ENCODE data around the gene CETP. TPM values are rescaled to one million over a fixed set of nuclear protein-coding genes. Genes with fewer than 3 reads are reported as not detected.

Gene CETP
- polyA plus RNA-seq, 1 experiment: 0.09 TPM

DNA sequence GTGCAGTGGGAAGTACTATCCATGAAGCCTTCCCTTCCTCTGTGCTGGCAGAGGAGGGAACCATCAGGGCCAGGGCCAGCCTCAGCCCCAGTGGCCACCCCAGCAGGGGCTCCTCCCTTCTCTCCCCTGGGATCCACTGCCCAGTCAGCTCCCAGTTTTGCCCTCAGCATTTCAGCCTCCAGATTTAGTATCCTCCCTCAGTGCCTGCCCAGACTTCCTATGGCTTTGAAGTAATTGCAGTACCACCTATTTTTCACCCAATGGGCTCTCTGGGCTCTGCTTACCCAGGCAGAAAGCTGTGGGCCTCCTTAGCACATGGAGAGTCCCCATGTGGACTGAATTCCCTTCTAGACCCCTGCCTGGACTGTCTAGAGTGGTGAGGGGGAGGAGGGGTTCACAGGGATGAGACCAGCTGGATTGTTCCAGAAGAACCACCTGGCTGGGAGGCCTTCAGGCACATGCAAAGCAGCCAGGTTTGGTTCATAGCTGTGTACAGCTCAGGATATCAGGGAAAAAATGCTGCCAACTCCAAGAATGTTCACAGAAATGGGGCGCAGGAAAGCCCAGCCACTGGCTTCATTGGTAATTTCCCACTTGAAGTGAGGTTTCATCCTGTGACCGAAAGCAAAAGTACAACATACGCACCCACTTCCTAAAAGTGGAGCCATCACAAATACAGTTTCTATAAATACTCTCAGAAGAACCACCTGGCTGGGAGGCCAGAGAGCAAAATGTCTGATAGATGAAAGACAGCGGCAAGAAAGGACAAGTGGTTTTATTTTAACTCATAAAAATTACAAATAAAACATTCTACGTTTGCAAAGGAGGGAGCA, 45.0 kb upstream of the CETP start:
- TF ChIP-seq, protein P1, sequence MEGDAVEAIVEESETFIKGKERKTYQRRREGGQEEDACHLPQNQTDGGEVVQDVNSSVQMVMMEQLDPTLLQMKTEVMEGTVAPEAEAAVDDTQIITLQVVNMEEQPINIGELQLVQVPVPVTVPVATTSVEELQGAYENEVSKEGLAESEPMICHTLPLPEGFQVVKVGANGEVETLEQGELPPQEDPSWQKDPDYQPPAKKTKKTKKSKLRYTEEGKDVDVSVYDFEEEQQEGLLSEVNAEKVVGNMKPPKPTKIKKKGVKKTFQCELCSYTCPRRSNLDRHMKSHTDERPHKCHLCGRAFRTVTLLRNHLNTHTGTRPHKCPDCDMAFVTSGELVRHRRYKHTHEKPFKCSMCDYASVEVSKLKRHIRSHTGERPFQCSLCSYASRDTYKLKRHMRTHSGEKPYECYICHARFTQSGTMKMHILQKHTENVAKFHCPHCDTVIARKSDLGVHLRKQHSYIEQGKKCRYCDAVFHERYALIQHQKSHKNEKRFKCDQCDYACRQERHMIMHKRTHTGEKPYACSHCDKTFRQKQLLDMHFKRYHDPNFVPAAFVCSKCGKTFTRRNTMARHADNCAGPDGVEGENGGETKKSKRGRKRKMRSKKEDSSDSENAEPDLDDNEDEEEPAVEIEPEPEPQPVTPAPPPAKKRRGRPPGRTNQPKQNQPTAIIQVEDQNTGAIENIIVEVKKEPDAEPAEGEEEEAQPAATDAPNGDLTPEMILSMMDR (IDR thresholded peaks at IDR 0.05; ENCODE audit: low read depth, low read length): no peak
- no peak for DNase-seq (ENCODE audit: low read depth, low spot score)
- H3K27me3 ChIP-seq (ENCODE audit: control insufficient read depth, insufficient read depth, low read length): peaks cover 2% of the 10 kb centered on the region
- no peak overlapping the region for H3K4me3 ChIP-seq (ENCODE audit: low read depth, low read length)
- H3K9me3 ChIP-seq (ENCODE audit: control insufficient read depth, insufficient read depth, low read length): no peaks in the 10 kb centered on the region; the same call in 1 of the 2 replicates
- CTCF ChIA-PET: no interaction called here
- H3K27ac ChIP-seq (ENCODE audit: low read depth, low read length): no peak overlapping the region
- POLR2A ChIA-PET: interaction anchor here (0.6 kb wide), 1 partner anchor 14 kb away, joined by 3 read pairs; no protein-coding TSS in a partner anchor

DNA sequence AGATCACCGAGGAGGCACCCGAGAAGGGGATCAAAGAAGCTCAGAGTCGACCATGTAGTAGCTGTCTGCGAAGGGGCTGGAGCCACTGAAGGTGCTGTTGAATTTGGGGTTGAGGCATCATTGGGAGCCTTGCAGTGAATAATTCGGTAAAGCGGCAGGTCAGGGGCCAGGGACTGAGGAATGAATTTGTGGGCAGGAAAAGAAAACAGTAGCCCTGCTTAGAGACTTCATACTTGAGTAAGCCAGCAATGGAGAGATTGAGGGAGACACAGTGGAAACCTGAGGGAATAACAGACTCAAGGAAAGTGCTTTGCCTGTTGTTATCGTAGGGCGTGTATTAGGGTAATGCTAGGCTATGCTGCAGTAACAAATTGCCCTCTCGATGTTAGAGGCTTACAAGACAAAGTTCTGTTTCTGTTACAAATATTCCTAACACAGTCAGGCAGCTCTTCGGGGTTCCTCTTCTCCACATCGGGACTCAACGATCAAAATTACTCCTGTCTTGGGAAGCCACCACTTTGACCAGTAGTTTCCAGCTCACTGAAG, 43.2 kb upstream of the CETP start:
- POLR2A ChIA-PET: interaction anchor here (0.9 kb wide), 1 partner anchor 13 kb away, joined by 3 read pairs; no protein-coding TSS in a partner anchor
- DNase-seq (ENCODE audit: low read depth, low spot score): no peak
- Histone ChIP-seq H3K27me3 (ENCODE audit: control insufficient read depth, insufficient read depth, low read length) (peaks cover 2% of the 10 kb centered on the region), H3K9me3 (ENCODE audit: control insufficient read depth, insufficient read depth, low read length) (no peaks in the 10 kb centered on the region; the same call in 1 of the 2 replicates), H3K27ac (ENCODE audit: low read depth, low read length) (no peak overlapping the region), H3K4me3 (ENCODE audit: low read depth, low read length) (no peak overlapping the region)
- CTCF ChIA-PET: no interaction called here
- TF ChIP-seq, protein P1 (IDR thresholded peaks at IDR 0.05; ENCODE audit: low read depth, low read length): no peak

DNA sequence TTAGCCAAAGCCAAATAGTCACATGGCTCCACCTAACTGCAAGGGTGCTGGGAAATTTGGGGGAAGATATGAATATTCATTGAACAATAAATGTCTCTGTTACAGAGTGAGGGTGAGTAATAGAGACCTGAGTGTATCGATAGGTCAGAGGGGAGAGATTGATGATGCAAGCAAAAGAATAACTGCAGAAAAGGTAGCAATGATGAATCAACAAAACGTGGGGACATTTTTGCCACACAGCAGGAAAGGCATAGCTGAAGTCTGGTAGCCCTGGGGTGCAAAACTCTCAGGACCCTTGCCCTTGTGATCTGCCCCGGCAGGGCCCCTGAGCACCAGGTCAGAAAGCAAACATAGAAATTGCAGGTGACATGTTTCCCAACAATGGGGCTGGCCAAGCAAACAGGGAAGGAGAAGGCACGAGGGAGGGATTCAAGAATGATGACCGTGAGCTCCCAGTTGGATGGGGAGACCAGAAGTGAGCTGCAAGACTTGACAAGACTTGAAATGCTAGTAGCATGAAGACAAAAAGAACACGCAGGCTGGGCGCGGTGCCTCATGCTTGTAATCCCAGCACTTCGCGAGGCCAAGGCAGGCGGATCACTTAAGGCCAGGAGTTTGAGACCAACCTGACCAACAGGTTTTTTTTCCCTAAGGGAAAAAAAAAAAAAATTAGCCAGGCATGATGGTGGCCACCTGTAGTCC, 42.5 kb upstream of the CETP start:
- H3K27ac ChIP-seq (ENCODE audit: low read depth, low read length): no peak overlapping the region
- no peaks in the 10 kb centered on the region; the same call in 1 of the 2 replicates for H3K9me3 ChIP-seq (ENCODE audit: control insufficient read depth, insufficient read depth, low read length)
- DNase-seq (ENCODE audit: low read depth, low spot score): no peak
- TF ChIP-seq, protein P1 (IDR thresholded peaks at IDR 0.05; ENCODE audit: low read depth, low read length): no peak
- no peak overlapping the region for H3K4me3 ChIP-seq (ENCODE audit: low read depth, low read length)
- H3K27me3 ChIP-seq (ENCODE audit: control insufficient read depth, insufficient read depth, low read length): peaks cover 2% of the 10 kb centered on the region
- CTCF ChIA-PET: no interaction called here
- POLR2A ChIA-PET: no interaction called here

DNA sequence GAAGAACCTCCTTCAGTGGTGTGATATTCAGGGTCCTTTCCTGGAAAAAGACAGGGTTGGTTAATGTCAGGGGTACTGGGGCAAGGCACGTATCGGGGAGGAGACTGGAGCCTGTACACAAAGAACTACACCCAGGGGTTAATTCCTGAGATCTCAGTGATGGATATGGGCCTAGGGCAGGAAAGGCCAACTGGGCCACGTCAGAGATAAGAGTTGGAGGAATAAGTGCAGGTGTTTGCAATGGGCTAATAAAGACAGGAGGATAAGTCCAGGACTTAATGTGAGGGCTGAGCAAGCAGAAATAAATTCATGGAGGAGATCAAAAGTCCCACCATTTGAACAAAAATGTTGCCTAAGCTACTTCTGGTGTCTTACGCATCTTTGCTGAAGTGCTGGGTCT, 40.2 kb upstream of the CETP start:
- H3K27me3 ChIP-seq (ENCODE audit: control insufficient read depth, insufficient read depth, low read length): peaks cover 2% of the 10 kb centered on the region
- DNase-seq (ENCODE audit: low read depth, low spot score): no peak
- ChIA-PET CTCF (interaction anchor here (0.6 kb wide), 1 partner anchor 54 kb away, joined by 5 read pairs; no protein-coding TSS in a partner anchor), POLR2A (no interaction called here)
- TF ChIP-seq, protein P1 (IDR thresholded peaks at IDR 0.05; ENCODE audit: low read depth, low read length): no peak
- H3K4me3 ChIP-seq (ENCODE audit: low read depth, low read length): no peak overlapping the region
- H3K9me3 ChIP-seq (ENCODE audit: control insufficient read depth, insufficient read depth, low read length): no peaks in the 10 kb centered on the region
- no peak overlapping the region for H3K27ac ChIP-seq (ENCODE audit: low read depth, low read length)
